Tibial nerve (tissue), 4 donors: ENCODE data around the gene SETD3. TPM values are rescaled to one million over a fixed set of nuclear protein-coding genes. Genes with fewer than 3 reads are reported as not detected.

ENCODE experiments used
- DNase-seq, 2 donors: peaks; one replicate each; pipeline ENCODE4 v3.0.0-alpha.2; 2019; ENCODE audit warnings: low spot score in 2 of 2
- H3K27ac ChIP-seq, 4 donors: fragments of 200-600 bp; sonication (generic) in 3 of 4; one replicate each; pipeline ENCODE4 v1.5.1; 2017 to 2019; ENCODE audit warnings: mild to moderate bottlenecking in 1 of 4
- H3K27me3 ChIP-seq, 2 donors: fragments of 200-600 bp; sonication (generic) in 1 of 2; one replicate each; pipeline versions ENCODE4 v1.5.1 to v1.6.0; 2017 to 2019
- H3K36me3 ChIP-seq, 3 donors: fragments of 200-600 bp; sonication (generic); one replicate each; pipeline ENCODE4 v1.5.1; 2018 to 2019
- H3K4me1 ChIP-seq, 4 donors: fragments of 200-600 bp; sonication (generic) in 3 of 4; one replicate each; pipeline ENCODE4 v1.5.1; 2017 to 2019
- H3K4me3 ChIP-seq, 4 donors: fragments of 200-600 bp; sonication (generic) in 3 of 4; one replicate each; pipeline ENCODE4 v1.5.1; 2017 to 2019; ENCODE audit warnings: mild to moderate bottlenecking in 1 of 4, moderate library complexity in 1 of 4
- H3K9me3 ChIP-seq, 4 donors: fragments of 200-600 bp; sonication (generic) in 3 of 4; one replicate each; pipeline ENCODE4 v1.5.1; 2017 to 2019
- CTCF ChIP-seq, 5 experiments: fragments of 200-600 bp in 3 of 5; fragments of 450-650 bp in 2 of 5; sonication (generic) in 3 of 5; IDR thresholded peaks; one replicate each; pipeline ENCODE4 v1.5.1; 2016 to 2019; ENCODE audit warnings: antibody characterized with exemption in 5 of 5, mild to moderate bottlenecking in 3 of 5, moderate library complexity in 2 of 5
- EP300 ChIP-seq, 2 donors: sonication (generic); formaldehyde crosslinking; IDR thresholded peaks; one replicate each; pipeline ENCODE4 v1.6.1; 2017; ENCODE audit warnings: antibody characterized with exemption in 2 of 2, mild to moderate bottlenecking in 1 of 2
- POLR2A ChIP-seq, 2 donors: fragments of 450-650 bp; IDR thresholded peaks; one replicate each; pipeline ENCODE4 v1.6.1; 2017; ENCODE audit warnings: antibody characterized with exemption in 2 of 2, mild to moderate bottlenecking in 2 of 2, moderate library complexity in 2 of 2
- WGBS, 2 donors: methylation state at CpG; one replicate each; pipeline ENCODE4 v1.1.5; 2018; 5-methylcytosine and 5-hydroxymethylcytosine counted together
- total RNA-seq, 4 donors: library from RNA; depleted of rRNA; stranded (reverse); fragments of >200 nt; gene quantifications; one replicate each; pipeline ENCODE4 v1.1.0, GENCODE V29; 2016

SETD3 gene
- total RNA-seq, 4 donors from 2014 or later, result 63.3 to 118 (median 80.6) TPM

- peaks cover 0 to 11% (median 0%) of the 10 kb centered on the region in 4 donors for H3K9me3 ChIP-seq
- H3K4me3 ChIP-seq, result no peak overlapping the region
- H3K4me1 ChIP-seq, result peaks cover 0 to 9% (median 0%) of the 10 kb centered on the region in 4 donors
- no peak for DNase-seq
- WGBS, 2 donors, result 15 to 18% methylated on average over 18 to 24 of the region's 24 CpGs
- peaks cover 0 to 8% (median 0%) of the 10 kb centered on the region in 3 donors for H3K36me3 ChIP-seq
- H3K27me3 ChIP-seq, result peaks cover 0 to 10% of the 10 kb centered on the region in 2 donors
- no peak for TF ChIP-seq POLR2A (IDR thresholded peaks at IDR 0.05)
- TF ChIP-seq CTCF (IDR thresholded peaks at IDR 0.05), result peak; percentile 31 to 57 (median 50)
- no peak overlapping the region for H3K27ac ChIP-seq
Observed at GRCh38 chr14:99389174-99389826, 91.4 kb downstream of the SETD3 start.

- Histone ChIP-seq H3K27ac (no peak overlapping the region), H3K9me3 (peaks cover 0 to 11% (median 0%) of the 10 kb centered on the region in 4 donors), H3K4me1 (peaks cover 0 to 9% (median 0%) of the 10 kb centered on the region in 4 donors), H3K4me3 (no peak overlapping the region), H3K36me3 (no peaks in the 10 kb centered on the region), H3K27me3 (peaks cover 0 to 16% of the 10 kb centered on the region in 2 donors)
- DNase-seq, result no peak
- WGBS, 2 donors, result 89 to 94% methylated on average over 12 of the region's 12 CpGs
- TF ChIP-seq EP300 (IDR thresholded peaks at IDR 0.05) (no peak), POLR2A (IDR thresholded peaks at IDR 0.05) (no peak), CTCF (IDR thresholded peaks at IDR 0.05) (no peak)
Observed at GRCh38 chr14:99388286-99388685, 92.4 kb downstream of the SETD3 start.

- no peaks in the 10 kb centered on the region for H3K36me3 ChIP-seq
- H3K4me3 ChIP-seq, result no peak overlapping the region
- WGBS, 2 donors, result 72 to 87% methylated on average over 5 of the region's 5 CpGs
- DNase-seq, result no peak
- peaks cover 0 to 20% of the 10 kb centered on the region in 2 donors for H3K27me3 ChIP-seq
- peaks cover 0 to 11% (median 0%) of the 10 kb centered on the region in 4 donors for H3K9me3 ChIP-seq
- H3K4me1 ChIP-seq, result peaks cover 0 to 9% (median 0%) of the 10 kb centered on the region in 4 donors
- no peak overlapping the region for H3K27ac ChIP-seq
- no peak for TF ChIP-seq POLR2A (IDR thresholded peaks at IDR 0.05)
- TF ChIP-seq EP300 (IDR thresholded peaks at IDR 0.05), result no peak
- no peak for TF ChIP-seq CTCF (IDR thresholded peaks at IDR 0.05)
Observed at GRCh38 chr14:99387880-99388279, 92.8 kb downstream of the SETD3 start.

GRCh38 chr14:99384450-99385417 lies 95.9 kb downstream of the SETD3 start:
- Histone ChIP-seq H3K27ac (no peak overlapping the region), H3K4me3 (no peak overlapping the region), H3K9me3 (peaks cover 0 to 11% (median 0%) of the 10 kb centered on the region in 4 donors), H3K27me3 (peaks cover 0 to 29% of the 10 kb centered on the region in 2 donors), H3K4me1 (peaks cover 0 to 9% (median 0%) of the 10 kb centered on the region in 4 donors), H3K36me3 (no peaks in the 10 kb centered on the region)
- no peak for TF ChIP-seq CTCF (IDR thresholded peaks at IDR 0.05)
- TF ChIP-seq POLR2A (IDR thresholded peaks at IDR 0.05), result no peak
- TF ChIP-seq EP300 (IDR thresholded peaks at IDR 0.05), result no peak
- no peak for DNase-seq
- WGBS, 2 donors, result 72 to 74% methylated on average over 20 of the region's 20 CpGs
